Spleen (tissue), 7 donors: ENCODE measurements around the gene RAB3D.

ENCODE experiments used
- CTCF ChIP-seq, 11 experiments: fragments of 200-600 bp in 7 of 11; fragments of 450-650 bp in 4 of 11; sonication (generic) in 4 of 11; IDR thresholded peaks in 8 of 11; conservative IDR thresholded peaks in 3 of 11; 1 replicate in 7 of 11; 2 replicates in 4 of 11; pipeline versions ENCODE4 v1.4.0 to v1.8.0; 2016 to 2021; ENCODE audit warnings: antibody characterized with exemption in 11 of 11, inconsistent platforms in 4 of 11, mild to moderate bottlenecking in 1 of 11
- POLR2A ChIP-seq, 3 donors: fragments of 450-650 bp; IDR thresholded peaks; one replicate each; pipeline ENCODE4 v1.5.1; 2017; ENCODE audit warnings: antibody characterized with exemption in 3 of 3, mild to moderate bottlenecking in 1 of 3
- POLR2AphosphoS5 ChIP-seq, 3 donors: sonication (generic); formaldehyde crosslinking; IDR thresholded peaks; one replicate each; pipeline ENCODE4 v1.5.1; 2017; ENCODE audit warnings: antibody characterized with exemption in 3 of 3
- donor health status: DM: no; HTN: no; CAD: no; lungs with moderate emphysema.
- donor health status: DM: no; HTN: no; CAD: no.
- donor health status: DM: no; HTN: no; CAD: no.

DNA sequence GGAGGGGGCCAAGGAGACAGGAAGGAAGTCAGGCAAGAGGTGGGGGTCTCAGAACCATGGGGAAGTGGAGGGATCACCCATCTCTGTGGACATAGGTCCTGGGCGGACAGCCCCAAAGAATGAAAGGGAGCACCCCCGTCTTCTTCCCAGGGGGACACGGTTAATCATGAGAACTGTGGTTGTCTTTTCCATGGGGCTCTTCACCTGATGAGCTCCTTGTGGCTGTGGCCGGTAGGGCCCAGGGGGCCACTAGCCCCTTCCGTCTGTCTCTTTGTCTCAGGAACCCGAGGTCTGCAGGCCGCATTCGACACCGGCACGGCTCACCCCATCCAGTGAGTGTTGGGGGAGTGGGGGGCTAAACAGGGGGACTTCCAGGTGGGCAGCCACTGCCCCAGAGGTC, 24.4 kb upstream of the RAB3D start:
- TF ChIP-seq CTCF (IDR thresholded peaks at IDR 0.05 in 8 of 11, conservative IDR thresholded peaks at IDR 0.05 in 3 of 11) (no peak), POLR2AphosphoS5 (IDR thresholded peaks at IDR 0.05) (no peak), POLR2A (IDR thresholded peaks at IDR 0.05) (no peak)
